GM21367 (cell line): ENCODE measurements around the gene SLC39A11.
"Not testable (repeated sequence)": the region's sequence is repeated elsewhere in the genome, so short reads cannot be mapped to it uniquely, and the experiment has no call there.

Experiments used
- ATAC-seq: cut with Tn5 transposase; IDR thresholded peaks from one replicate; pipeline ENCODE4 v1.9.1; 2021; ENCODE audit not compliant: unreplicated experiment

The SLC39A11 gene

GRCh38 chr17:73092523-73093135, at the start of gene SLC39A11:
SLC39A11 (minus strand) TSS chr17:73092688; CDS start chr17:73088764, 3,924 bp downstream.
- ATAC-seq: peak; percentile 98

- ATAC-seq: no peak
Observed at GRCh38 chr17:73141411-73141810, 48.9 kb upstream of the SLC39A11 start.

- ATAC-seq: no peak
Observed at GRCh38 chr17:73140566-73140965, 48.1 kb upstream of the SLC39A11 start.

- no peak for ATAC-seq
Observed at GRCh38 chr17:73139296-73139695, 46.8 kb upstream of the SLC39A11 start.

GRCh38 chr17:73138541-73139138, 46.2 kb upstream of the SLC39A11 start:
- ATAC-seq: no peak

- ATAC-seq: no peak
Observed at GRCh38 chr17:73137376-73137775, 44.9 kb upstream of the SLC39A11 start.

- ATAC-seq: no peak
Observed at GRCh38 chr17:73135766-73136165, 43.3 kb upstream of the SLC39A11 start.

- no peak for ATAC-seq
Observed at GRCh38 chr17:73133911-73134649, 41.6 kb upstream of the SLC39A11 start.

- ATAC-seq: no peak
Observed at GRCh38 chr17:73132085-73132492, 39.6 kb upstream of the SLC39A11 start.

GRCh38 chr17:73131439-73131838, 39.0 kb upstream of the SLC39A11 start:
- not testable (repeated sequence) for ATAC-seq

GRCh38 chr17:73130977-73131376, 38.5 kb upstream of the SLC39A11 start:
- no peak for ATAC-seq

- ATAC-seq: no peak
Observed at GRCh38 chr17:73128496-73128895, 36.0 kb upstream of the SLC39A11 start.

- ATAC-seq: no peak
Observed at GRCh38 chr17:73126716-73127473, 34.4 kb upstream of the SLC39A11 start.

GRCh38 chr17:73123606-73124320, 31.3 kb upstream of the SLC39A11 start:
- no peak for ATAC-seq

- ATAC-seq: no peak
Observed at GRCh38 chr17:73122953-73123605, 30.6 kb upstream of the SLC39A11 start.

GRCh38 chr17:73121506-73121905, 29.0 kb upstream of the SLC39A11 start:
- ATAC-seq: no peak

GRCh38 chr17:73119631-73120030, 27.1 kb upstream of the SLC39A11 start:
- no peak for ATAC-seq

- ATAC-seq: no peak
Observed at GRCh38 chr17:73118951-73119391, 26.5 kb upstream of the SLC39A11 start.

- no peak for ATAC-seq
Observed at GRCh38 chr17:73118139-73118538, 25.7 kb upstream of the SLC39A11 start.

- no peak for ATAC-seq
Observed at GRCh38 chr17:73112246-73112645, 19.8 kb upstream of the SLC39A11 start.
